ENCODE results near the gene SIK3.

The SIK3 gene

DNA sequence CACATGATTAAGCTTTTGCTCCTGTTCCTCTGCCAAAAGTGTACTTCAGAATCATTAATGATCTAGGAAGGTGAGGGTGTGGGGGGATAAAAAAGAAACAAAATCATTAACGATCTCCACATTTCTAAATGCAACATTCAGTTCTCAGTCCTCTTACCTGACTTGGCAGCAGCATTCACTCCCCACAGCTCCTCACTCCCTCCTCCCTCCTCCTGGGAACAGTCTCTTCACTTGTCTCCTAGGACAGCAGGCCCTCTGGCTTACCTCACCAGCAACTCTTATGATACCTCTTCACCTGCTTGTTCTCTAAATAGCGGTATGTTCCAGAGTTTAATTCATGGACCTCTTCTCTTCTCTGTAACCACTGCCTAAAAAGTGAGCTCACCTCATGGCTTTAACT, 204.3 kb downstream of the SIK3 start:
- DNase-seq (ENCODE audit: low read depth), result no peak

DNA sequence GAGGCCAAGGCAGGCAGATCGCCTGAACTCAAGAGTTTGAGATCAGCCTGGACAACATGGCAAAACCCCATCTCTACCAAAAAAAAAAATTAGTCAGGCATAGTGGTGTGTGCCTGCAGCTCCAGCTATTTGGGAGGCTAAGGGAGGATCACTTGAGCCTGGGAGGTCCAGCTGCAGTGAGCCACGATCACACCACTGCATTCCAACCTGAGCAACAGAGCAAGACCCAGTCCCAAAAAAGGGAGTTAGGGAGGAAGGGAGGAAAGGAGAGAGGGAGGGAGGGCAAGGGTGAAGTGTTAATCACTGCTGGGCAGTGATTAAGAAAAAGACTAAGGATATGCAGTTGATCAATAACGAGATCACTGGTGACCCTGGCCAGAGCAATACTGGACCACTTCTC, 204.8 kb downstream of the SIK3 start:
- DNase-seq (ENCODE audit: low read depth), result no peak

DNA sequence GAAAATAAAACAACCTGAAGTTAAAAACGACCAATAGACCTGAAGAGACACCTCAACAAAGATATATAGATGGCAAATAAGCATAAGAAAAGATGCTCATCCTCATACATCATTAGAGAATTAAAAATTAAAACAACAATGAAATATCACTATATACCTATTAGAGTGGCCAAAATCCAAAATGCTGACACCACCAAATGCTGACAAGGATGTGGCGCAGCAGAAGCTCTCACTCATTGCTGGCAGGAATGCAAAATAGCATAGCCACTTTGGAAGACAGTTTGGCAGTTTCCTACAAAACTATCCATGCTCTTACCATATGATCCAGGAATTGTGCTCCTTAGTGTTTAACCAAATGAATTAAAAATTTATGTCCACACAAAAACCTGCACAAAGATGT, 205.9 kb downstream of the SIK3 start:
- DNase-seq (ENCODE audit: low read depth), result no peak

DNA sequence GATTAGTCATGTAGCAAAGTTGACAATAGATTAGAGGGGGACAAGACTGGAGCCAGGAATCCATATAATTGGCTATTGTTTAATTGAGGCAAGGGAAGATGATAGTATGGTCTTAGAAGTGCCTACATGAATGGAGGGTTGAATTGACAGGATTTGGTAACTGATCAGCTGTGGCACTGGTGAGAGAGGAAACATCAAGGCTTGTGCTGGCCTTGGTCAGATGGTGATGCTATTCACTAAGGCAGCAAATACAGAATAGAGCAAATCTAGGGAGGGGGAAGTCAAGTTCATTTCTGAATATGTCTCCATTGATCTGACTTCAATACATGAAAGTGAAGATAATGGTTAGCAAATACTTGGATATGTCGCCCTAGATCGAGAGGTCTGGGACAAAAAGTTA, 206.5 kb downstream of the SIK3 start:
- no peak for DNase-seq (ENCODE audit: low read depth)

DNA sequence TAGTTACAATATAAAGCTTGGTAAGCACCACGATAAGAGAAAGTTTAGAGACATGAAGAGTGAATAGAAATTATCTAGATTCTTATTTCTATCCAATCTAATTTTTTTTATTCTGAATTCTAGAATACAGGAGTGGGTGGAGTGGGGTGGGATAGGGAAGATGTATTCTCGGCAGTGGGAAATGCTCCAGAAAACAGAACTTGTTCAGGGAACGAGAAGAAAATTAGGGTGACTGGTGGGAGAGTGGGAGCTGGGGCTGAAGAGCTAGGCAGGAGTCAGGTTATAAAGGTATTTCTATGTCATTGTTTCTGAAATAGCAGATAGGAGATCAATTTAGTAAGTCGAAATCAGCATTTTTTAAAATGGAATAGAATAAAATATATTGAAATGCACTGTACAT, 207.6 kb downstream of the SIK3 start:
- DNase-seq (ENCODE audit: low read depth), result no peak

DNA sequence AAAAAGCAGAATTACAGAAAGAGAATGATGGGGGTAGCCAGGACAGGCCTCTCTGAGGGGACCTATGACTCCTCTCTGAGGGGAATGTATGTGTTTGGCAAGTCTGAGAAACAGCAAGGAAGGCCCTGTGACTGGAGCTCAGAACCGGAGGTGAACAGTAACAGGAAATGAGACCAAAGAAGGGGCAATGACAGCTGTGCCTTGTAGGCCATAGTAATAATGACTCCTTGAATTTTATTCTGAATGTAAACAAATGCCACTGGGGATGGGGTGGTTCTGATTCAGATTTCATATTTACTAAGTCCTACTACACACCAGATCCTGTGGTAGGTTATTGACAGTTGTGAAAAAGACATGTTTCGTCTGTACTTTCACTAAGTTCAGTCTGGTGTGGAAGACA, 208.0 kb downstream of the SIK3 start:
- no peak for DNase-seq (ENCODE audit: low read depth)

DNA sequence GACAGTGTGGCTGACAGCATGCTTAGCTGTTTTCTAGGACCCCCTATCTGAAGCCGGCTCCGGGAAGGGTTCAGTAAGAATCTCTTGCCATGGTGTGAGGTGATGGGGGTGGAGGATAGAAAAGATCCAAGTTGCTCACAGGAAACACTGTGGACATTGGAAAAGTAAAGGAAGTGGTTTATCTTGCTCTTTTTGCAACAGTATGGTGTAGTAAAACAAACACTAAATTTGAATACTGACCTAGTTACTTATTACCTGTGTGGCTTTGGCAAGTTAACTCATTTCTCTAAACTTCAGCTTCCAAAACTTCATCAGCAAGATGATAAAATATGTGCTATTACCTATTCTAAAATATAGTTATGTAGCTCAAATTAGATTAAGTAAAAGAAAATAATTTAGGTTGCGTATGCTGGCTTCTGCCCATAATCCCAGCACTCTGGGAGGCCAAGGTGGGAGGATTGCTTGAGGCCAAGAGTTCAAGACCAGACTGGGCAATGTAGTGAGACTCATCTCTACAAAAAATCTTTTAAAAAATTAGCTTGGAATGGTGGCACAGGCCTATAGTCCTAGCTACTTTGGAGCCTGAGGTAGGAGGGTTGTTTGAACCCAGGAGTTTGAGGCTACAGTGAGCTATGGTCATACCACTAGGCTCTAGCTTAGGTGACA, 209.2 kb downstream of the SIK3 start:
- no peak for DNase-seq (ENCODE audit: low read depth)

DNA sequence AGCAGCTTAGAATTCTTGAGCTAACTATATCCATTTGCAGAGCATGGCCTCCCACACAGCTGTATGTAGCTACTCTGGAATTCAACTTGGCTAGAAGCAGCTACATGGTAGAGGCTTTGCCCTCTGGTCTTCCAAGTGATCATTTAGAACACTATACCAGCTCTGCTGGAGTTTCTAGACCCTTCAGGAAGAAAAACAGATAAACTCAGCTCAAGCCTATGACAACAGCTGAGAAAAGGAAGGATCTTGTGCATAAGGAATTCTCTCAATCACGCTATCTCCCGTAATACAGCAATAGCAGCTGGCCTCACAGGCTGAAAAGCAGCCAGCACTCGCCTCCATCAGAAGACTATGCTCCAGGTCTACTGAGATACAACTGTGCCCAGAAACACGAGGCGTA, 210.2 kb downstream of the SIK3 start:
- DNase-seq (ENCODE audit: low read depth), result no peak

DNA sequence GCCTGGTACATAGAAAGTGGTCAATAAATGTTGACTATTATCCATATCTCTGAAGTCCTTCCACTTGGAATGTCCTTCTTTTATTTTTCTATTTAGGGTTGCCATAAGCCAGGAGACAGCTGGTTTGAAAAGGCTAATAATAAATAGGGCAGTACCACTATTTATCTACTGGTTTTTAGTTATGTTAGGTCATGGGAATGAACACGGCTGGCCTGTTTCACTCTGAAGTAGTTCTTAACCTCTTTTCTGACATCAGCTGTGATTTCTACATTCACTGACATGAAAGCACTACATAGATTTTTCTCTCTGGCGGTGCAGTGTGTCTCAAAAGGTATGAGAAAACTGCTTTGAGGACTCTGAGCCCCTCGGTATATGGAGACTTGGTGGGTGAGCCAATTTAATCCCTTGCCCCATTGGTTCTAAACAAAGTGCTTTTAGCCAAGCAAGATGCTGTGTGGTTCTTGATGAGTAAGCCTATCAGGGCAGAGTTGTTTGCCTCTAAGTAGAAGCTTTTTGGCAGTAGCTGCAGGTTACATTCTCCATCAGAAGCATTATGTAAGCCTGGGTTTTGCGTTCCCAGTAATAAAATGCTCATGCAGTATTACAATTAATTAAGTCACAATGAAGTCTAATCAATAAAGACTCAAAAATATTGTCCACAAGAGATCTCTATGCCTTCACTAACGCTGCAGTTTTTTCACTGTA, 212.1 kb downstream of the SIK3 start:
- DNase-seq (ENCODE audit: low read depth), result peak; percentile 30

DNA sequence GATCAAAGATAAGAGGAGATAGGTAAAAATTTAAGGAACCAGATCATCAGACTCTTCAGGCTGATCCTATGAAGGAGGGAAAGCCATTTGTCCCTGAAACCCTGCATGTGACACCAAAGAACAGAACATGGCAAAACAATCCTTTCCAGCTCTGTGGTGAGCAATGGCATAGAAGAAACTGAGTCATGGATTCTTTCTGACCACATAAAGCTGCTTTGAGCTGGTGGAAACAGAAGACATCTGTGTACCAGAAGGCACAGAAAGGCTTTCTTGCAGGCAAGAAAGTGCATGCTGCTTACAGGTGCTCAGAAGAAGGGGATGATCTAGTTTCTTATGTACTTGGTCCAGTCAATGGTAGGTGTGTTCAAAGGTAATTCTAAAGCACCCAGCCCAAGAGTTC, 215.8 kb downstream of the SIK3 start:
- DNase-seq (ENCODE audit: low read depth), result no peak

DNA sequence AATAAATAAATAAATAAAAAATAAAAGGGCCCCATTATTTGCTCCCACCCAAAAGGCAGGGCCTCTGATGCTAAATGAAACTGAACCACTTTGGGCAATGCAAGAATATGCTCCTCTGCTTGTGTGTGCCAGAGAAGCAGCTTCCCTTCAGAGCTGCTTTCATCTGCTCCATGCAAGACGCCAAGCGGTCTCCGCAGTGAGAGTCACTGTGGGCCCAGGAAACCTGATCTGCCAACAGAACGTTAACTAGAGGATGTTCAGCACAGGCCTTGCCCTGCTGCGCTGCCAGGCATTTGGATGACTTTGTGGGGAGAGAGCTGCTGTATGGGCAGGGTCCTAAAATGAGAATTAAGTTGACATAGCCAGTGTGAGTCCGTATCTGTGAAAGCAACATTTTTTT, 217.1 kb downstream of the SIK3 start:
- DNase-seq (ENCODE audit: low read depth), result no peak

DNA sequence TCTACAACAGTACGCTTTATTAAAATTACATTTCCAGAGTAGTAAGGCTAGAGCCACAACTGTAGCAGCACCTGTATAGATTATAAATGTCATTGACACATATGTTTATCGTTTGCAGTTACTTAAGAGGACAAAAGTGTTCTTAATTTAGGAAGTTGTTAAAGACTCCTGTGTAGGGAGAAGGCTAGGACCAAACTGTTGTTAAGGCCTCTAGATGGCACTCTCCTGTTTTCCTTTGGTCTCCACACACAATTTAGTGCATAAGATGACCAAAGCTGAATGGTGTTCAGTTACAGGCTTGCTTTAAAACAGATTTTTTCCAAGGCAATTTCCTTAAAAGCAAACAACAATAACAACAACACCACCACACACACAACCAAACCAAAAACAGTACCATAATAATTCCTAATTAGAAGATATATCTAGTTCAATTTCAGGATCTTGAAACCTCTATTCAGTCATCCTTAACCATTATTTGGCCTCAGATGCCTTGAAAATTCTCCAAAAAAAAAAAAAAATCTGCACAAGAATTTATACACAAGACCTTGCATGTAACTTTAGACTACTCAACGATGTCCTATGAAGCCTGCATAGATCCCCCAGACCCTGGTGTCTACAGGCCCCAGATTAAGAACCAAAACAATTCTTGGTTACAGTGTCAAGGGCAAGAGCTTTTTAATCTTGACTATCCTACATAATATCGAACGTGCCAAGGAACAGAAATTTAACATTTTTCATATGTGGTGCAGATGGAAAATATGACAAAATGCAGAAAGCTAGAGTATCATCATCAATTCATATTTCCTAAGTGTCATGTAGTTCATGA, 218.2 kb downstream of the SIK3 start:
- DNase-seq (ENCODE audit: low read depth), result peak; percentile 79

DNA sequence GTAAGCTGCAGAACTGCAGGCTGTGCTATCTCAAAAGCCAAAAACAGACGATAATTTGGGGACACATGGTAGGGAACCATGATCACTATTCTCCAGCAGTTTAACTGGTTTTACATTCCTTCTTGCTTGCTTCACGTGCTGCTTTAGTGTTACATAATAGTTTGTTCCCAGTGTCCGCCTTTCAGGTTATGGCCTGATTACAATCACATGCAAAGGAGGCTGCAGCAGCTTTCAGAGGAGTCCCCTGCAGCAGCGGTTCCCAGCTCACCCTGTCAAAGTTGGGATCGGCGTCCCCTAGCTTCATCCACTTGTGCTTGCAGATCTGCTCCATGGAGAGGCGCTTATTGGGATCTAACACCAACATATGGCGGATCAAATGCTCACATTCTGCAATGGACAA, 221.6 kb downstream of the SIK3 start:
- DNase-seq (ENCODE audit: low read depth), result no peak

DNA sequence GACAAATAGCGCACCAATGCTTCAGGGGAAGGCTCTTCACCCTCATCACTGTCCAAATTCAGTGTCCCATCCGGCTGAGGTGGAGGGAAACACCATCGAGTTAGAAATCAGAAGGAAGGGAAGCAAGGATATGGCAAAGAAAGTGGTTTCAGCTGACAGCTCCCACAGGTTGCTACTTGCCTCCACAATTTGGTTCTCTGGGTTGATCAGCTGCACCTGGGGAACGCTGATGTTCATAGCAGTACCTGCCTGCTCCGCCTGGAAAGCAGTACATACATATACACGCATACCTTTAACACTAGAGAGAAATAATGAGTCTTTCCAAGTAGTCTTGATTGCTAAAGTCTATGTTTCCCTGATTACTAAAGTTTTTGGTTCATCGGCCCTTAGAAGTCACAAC, 223.0 kb downstream of the SIK3 start:
- no peak for DNase-seq (ENCODE audit: low read depth)

DNA sequence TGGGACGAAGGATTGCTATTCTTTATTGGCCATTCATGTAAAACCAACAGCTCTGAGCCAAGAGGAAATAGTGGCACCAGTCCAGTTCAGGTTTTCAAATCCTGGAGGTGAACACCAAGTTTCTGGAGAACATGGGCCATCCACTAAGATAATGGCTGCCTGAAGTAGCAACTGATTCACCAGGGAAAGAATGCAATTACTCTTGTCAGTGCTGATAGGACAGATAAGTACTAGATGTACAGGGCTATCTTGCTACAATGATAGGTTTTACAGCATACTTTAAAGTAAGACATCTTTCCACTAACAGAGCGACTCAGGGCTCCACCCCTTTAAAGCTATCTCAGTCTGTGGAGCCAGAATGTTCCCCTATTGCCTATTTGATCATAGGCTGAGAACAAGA, 224.0 kb downstream of the SIK3 start:
- no peak for DNase-seq (ENCODE audit: low read depth)

DNA sequence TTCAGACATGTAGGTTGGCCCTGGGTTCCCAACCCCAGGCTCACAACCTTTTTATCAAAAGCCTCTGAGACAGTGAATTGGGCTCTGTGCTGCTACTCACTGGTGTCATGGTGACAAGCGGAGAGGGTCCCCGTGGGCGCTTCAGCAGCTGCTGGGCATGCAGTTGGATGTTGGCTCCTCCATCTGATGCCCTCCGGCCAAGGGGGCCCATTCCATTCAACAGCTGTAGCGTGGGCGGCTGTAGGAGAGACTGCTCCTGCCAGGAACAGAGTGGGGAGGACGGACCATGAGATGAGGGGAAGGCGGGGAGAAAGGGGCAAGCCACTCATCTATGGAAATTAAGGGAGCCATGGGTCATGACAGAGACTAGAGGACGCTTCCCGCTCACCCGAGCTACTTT, 224.8 kb downstream of the SIK3 start:
- DNase-seq (ENCODE audit: low read depth), result no peak

DNA sequence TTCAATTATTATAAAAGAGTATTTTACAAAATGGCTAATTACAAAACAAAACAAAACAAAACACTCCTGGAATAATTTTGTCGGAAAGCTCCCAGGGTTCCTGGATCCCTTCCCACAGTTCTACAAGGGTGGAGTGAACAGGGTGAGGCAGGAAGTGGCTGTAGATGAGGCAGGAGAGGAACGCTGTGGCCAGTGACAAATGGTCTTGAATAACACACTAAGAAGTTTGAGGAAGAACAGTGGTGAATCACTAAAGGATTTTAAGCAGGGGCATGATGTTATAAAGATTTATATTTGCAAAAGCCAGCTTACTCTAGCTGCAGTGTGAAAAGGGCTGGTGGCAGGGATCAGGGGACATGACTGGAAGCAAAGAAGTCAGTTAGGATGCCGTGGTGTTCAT, 227.0 kb downstream of the SIK3 start:
- DNase-seq (ENCODE audit: low read depth), result no peak

DNA sequence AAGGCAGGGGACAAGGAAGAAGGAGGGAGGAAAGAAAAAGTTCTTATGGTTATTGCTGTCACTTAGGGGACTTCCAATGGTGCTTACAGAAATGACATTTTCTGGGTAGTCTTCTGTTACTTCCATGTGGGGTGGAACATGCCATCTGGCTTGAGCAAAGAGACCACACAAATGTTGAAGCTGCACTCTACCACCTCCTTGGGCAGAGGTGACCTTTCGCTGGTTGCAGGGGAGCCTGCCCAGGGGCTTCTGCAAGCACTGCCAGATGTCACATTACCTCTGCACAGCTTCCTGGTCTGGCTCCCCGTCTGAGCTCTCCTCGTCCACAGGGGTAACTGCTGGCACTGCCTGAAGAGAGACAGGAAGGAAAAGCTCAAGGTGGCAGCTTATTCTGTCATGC, 228.2 kb downstream of the SIK3 start:
- DNase-seq (ENCODE audit: low read depth), result no peak

DNA sequence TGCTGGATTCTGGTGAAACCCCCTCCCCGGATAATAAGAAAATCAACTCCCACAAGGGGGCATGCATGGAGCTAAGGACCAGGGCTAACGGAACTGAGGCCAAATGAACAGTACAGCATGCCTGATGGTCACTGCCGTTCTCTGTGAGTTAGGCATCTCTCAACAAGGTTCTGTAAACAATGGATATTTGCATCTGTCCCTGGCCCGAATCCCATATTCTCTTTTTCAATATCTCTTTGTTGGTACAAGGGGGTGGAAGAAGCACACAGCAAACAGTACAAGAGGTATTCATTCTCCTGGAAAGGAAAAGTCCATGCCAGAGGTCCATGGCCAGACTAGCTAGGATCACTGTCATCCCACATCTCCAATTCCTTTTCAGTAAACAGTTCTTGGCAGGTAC, 228.6 kb downstream of the SIK3 start:
- no peak for DNase-seq (ENCODE audit: low read depth)

DNA sequence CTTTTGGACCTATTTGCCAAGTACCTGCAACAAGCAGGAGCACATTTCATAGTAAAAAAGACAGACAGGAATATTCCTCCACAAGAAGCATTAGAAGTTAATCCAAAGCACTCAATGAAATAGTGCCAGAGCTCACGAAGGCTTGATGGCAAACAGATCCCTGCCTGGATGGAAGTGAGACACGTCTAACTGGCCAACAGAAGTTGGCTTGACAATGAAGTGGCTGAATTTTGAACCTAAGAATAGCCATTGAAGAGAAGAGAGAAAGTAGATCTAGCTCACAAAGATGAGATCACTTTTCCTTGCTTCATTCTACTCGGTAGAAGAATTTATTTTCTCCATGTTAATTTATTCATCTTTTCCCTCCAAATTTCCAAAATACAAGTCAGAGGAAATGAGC, 230.2 kb downstream of the SIK3 start:
- DNase-seq (ENCODE audit: low read depth), result no peak

DNA sequence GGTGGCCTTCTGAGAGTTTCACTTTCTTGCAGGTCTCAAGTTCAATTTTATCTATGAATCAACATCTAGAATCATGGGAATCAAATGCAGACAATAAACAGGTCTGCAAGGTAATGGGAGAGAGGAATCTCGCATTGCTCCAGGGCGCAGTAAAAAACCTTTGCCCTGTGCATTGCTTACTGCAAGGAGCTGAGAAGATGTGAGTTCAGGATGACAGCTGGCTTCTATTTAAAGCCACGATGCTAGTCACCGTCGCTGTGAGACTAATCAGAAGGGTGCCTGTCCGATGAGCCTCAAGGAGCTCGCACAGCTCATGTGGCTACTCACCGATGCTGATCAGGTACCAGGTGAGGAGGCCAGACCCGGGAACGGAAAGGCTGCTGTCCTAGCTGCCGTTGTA, 230.6 kb downstream of the SIK3 start:
- DNase-seq (ENCODE audit: low read depth), result no peak

DNA sequence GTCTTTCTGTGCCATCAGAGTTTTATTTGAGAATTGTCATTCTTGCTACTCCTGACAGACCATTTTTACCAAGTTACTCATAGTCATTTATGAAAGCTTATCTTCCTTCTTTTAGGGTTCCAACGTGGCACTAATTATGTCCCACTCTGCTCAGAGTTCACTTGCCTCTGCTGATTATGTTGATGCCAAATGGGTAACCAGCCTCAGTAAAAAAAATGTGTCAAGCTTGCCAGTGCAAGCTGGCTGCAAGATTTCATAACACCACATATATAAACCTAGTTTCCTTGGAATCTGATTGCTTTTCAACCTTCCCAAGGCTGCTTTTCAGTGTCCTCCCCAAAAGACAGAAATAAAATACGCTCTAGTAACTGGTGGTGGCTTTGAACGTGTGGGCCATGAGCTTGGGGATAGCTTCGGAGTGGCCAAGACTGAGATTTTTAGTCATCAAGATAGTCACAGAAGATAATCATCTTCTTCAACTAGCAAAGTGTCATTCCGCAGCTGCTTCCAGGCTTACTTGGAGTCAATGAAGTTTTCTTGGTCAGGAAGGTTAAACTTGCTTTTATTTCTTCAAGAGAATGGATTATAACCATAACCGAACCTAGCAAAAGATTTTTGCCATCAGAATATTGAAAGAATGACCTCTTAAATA, 231.3 kb downstream of the SIK3 start:
- no peak for DNase-seq (ENCODE audit: low read depth)

DNA sequence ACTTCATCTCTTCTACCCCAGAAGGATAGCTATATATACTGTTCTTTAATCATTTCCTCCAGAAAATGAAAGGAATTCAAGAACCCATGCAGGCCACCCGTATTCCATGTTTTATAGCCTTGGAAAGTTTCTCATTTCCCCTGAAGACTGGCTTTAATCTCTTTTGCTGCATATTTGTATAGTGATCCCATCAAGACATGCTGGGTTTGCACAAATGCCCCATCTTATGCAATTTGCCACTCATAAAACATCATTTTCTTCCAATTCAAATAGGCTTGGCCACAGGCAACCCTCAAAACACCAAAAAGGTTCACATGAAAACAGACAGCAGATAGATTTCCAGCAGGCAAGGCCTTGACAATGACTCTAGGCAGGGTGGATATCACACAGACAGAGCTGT, 232.5 kb downstream of the SIK3 start:
- DNase-seq (ENCODE audit: low read depth), result no peak

Measured in fibroblast of the conjunctiva (primary cell).